ENCODE results near the gene XBP1. TPM values are rescaled to one million over a fixed set of nuclear protein-coding genes. Genes with fewer than 3 reads are reported as not detected.
"Not testable (repeated sequence)": the region's sequence is repeated elsewhere in the genome, so short reads cannot be mapped to it uniquely, and the experiment has no call there.

Gene XBP1
- total RNA-seq, 1 experiment from 2014 or later = 81.3 TPM

DNA sequence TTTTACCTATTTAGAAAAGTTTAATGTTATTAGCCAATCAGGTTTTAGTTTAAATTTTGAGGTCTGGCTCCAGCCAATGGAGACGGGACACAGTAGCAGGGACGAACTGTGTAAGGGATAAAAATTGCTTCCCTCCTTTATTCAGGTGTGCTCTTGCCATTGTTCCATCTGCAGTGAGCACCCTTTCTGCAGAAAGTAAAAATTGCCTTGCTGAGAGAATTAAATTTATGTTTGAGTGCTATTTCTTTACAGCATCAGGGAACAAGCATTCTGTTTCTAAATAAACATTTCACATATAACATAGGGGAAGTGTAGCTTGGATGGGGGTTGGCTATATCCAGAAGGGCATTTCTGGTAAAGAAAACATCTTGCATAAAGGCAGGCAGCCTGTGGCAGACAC lies 46.6 kb upstream of the XBP1 start:
- H3K4me1 ChIP-seq (ENCODE audit: control insufficient read depth in 1 of 2, insufficient read depth in 2 of 2, low read length in 2 of 2) = no peaks in the 10 kb centered on the region
- no peak overlapping the region for H3K4me3 ChIP-seq (replicated peaks in 1 of 2; ENCODE audit: low read depth in 1 of 2, low read length in 2 of 2)
- intact Hi-C loops (cut with micrococcal nuclease) = no loop called here

DNA sequence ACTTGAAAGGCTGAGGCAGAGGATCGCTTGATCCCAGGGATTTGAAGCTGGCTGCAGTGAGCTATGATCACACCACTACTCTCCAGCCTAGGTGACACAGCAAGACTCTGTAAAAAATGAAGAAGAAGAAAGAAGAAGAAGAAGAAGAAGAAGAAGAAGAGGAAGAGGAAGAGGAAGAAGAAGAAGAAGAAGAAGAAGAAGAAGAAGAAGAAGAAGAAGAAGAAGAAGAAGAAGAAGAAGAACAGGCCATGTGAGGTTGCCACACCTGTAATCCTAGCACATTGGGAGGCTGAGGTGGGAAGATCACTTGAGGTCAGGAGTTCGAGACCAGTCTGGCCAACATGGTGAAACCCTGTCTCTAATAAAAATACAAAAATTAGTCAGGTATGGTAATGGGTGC lies 43.9 kb upstream of the XBP1 start:
- H3K4me3 ChIP-seq (replicated peaks in 1 of 2; ENCODE audit: low read depth in 1 of 2, low read length in 2 of 2); ATAC-seq; H3K36me3 ChIP-seq (ENCODE audit: control insufficient read depth in 1 of 2, insufficient read depth in 2 of 2, low read length in 2 of 2); DNase-seq (ENCODE audit: low read depth, low spot score); CTCF ChIA-PET; H4K20me1 ChIP-seq (ENCODE audit: insufficient read depth); H3K4me1 ChIP-seq (ENCODE audit: control insufficient read depth in 1 of 2, insufficient read depth in 2 of 2, low read length in 2 of 2); POLR2A ChIA-PET; intact Hi-C loops (cut with micrococcal nuclease); H2AFZ ChIP-seq (ENCODE audit: low read depth, low read length, poor library complexity, severe bottlenecking); H3K4me2 ChIP-seq (ENCODE audit: low read length); BruUV-seq (replicated peaks); H3K9me2 ChIP-seq (ENCODE audit: insufficient read depth); H3K79me2 ChIP-seq (ENCODE audit: insufficient read depth, low read length); H3K9me3 ChIP-seq (ENCODE audit: control insufficient read depth in 1 of 2, insufficient read depth in 1 of 2, low read depth in 1 of 2, low read length in 2 of 2); H3K27me3 ChIP-seq (ENCODE audit: insufficient read depth, low read length); H3K9ac ChIP-seq (ENCODE audit: low read length); H3K27ac ChIP-seq (ENCODE audit: low read depth, low read length): not testable (repeated sequence)
- RAD21 ChIA-PET (ENCODE audit: low non-redundant PET in 1 of 2, low total read pairs in 2 of 2, uncharacterized antibody in 2 of 2, unreplicated experiment in 2 of 2) = interaction anchor here in 1 of 2 experiments (0.6 kb wide), 1 partner anchor 195 kb away, joined by 3 read pairs; no protein-coding TSS in a partner anchor

More for the DNA sequence above, 46.6 kb upstream of the XBP1 start:
- Histone ChIP-seq H3K9me2 (ENCODE audit: insufficient read depth) (no peaks in the 10 kb centered on the region), H3K4me2 (ENCODE audit: low read length) (no peak overlapping the region), H3K79me2 (ENCODE audit: insufficient read depth, low read length) (no peaks in the 10 kb centered on the region), H3K27me3 (ENCODE audit: insufficient read depth, low read length) (no peaks in the 10 kb centered on the region), H3K27ac (ENCODE audit: low read depth, low read length) (no peak overlapping the region), H3K9ac (ENCODE audit: low read length) (no peak overlapping the region), H2AFZ (ENCODE audit: low read depth, low read length, poor library complexity, severe bottlenecking) (no peak overlapping the region), H3K9me3 (ENCODE audit: control insufficient read depth in 1 of 2, insufficient read depth in 1 of 2, low read depth in 1 of 2, low read length in 2 of 2) (no peaks in the 10 kb centered on the region), H4K20me1 (ENCODE audit: insufficient read depth) (no peaks in the 10 kb centered on the region), H3K36me3 (ENCODE audit: control insufficient read depth in 1 of 2, insufficient read depth in 2 of 2, low read length in 2 of 2) (no peaks in the 10 kb centered on the region; a peak in 1 of 4 replicates)
- ChIA-PET POLR2A (no interaction called here), CTCF (no interaction called here), RAD21 (ENCODE audit: low non-redundant PET in 1 of 2, low total read pairs in 2 of 2, uncharacterized antibody in 2 of 2, unreplicated experiment in 2 of 2) (no interaction called here)
- BruUV-seq (replicated peaks) = no TSS peak
- TF ChIP-seq, protein P1, sequence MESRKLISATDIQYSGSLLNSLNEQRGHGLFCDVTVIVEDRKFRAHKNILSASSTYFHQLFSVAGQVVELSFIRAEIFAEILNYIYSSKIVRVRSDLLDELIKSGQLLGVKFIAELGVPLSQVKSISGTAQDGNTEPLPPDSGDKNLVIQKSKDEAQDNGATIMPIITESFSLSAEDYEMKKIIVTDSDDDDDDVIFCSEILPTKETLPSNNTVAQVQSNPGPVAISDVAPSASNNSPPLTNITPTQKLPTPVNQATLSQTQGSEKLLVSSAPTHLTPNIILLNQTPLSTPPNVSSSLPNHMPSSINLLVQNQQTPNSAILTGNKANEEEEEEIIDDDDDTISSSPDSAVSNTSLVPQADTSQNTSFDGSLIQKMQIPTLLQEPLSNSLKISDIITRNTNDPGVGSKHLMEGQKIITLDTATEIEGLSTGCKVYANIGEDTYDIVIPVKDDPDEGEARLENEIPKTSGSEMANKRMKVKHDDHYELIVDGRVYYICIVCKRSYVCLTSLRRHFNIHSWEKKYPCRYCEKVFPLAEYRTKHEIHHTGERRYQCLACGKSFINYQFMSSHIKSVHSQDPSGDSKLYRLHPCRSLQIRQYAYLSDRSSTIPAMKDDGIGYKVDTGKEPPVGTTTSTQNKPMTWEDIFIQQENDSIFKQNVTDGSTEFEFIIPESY (IDR thresholded peaks at IDR 0.05; ENCODE audit: extremely low read depth, insufficient replicate concordance, low read length) = no peak
- TF ChIP-seq EGR1 (IDR thresholded peaks at IDR 0.05; ENCODE audit: low read depth) (no peak), ZNF274 (IDR thresholded peaks at IDR 0.05; ENCODE audit: low read depth, low read length) (no peak), POLR2AphosphoS5 (IDR thresholded peaks at IDR 0.05; ENCODE audit: low read depth, low read length) (no peak), CBX3 (IDR thresholded peaks at IDR 0.05; ENCODE audit: low read depth) (peak; percentile 54; the same call in 1 of the 2 replicates), POLR2A (IDR thresholded peaks at IDR 0.05; ENCODE audit: borderline replicate concordance, extremely low read depth, insufficient read depth, insufficient read length) (no peak), ZFX (IDR thresholded peaks at IDR 0.05) (no peak)
- DNase-seq (ENCODE audit: low read depth, low spot score) = no peak
- ATAC-seq = no peak
